ENCODE results near the gene ZDHHC21. TPM values are rescaled to one million over a fixed set of nuclear protein-coding genes. Genes with fewer than 3 reads are reported as not detected.

ZDHHC21 gene
- total and polyA plus RNA-seq, 2 of the 8 experiments (the other 6 are each of a cell fraction or from before 2014, with no cell fraction given) = 1.9 to 6.0 TPM

- no peak overlapping the region for H2AK5ac ChIP-seq (ENCODE audit: low read depth, low read length)
- FAIRE-seq (no peak), DNase-seq (ENCODE audit: low read depth in 1 of 2, low spot score in 2 of 2) (no peak)
- H3K9me3 ChIP-seq (ENCODE audit: insufficient read depth in 2 of 2, low read depth in 1 of 2, low read length in 1 of 2) = no peaks in the 10 kb centered on the region
- no peak overlapping the region for H3K4ac ChIP-seq (replicated peaks; ENCODE audit: insufficient read length, low read depth, low read length)
- CTCF ChIA-PET (ENCODE audit: partially characterized antibody) = interaction anchor here (0.6 to 1.4 kb wide), 3 partner anchors 10 to 527 kb away, joined by 3 read pairs; no protein-coding TSS in a partner anchor
- no peak overlapping the region for H2AFZ ChIP-seq (ENCODE audit: low read length)
- POLR2A ChIA-PET (ENCODE audit: partially characterized antibody) = no interaction called here
- H2BK20ac ChIP-seq (ENCODE audit: low read length) = no peak overlapping the region
- no peak overlapping the region for H3K9ac ChIP-seq (replicated peaks in 1 of 4; ENCODE audit: extremely low read depth in 1 of 4, low read depth in 3 of 4, low read length in 3 of 4)
- no peak overlapping the region for H3K4me3 ChIP-seq (ENCODE audit: extremely low read depth in 1 of 4, insufficient read depth in 2 of 4, low read depth in 3 of 4, low read length in 4 of 4)
- no peak overlapping the region for H3K4me2 ChIP-seq (ENCODE audit: insufficient read depth in 1 of 2, low read depth in 2 of 2, low read length in 2 of 2)
- no peak overlapping the region for H4K91ac ChIP-seq (replicated peaks; ENCODE audit: insufficient read length, low read length)
- H3K27ac ChIP-seq (ENCODE audit: low read depth, low read length) = no peak overlapping the region
- no peaks in the 10 kb centered on the region for H3K4me1 ChIP-seq (replicated peaks in 1 of 4; ENCODE audit: control insufficient read depth in 3 of 4, insufficient read depth in 4 of 4, low read length in 3 of 4)
- 81% methylated on average over 1 of the region's 1 CpG; no CpG with 5 or more reads in 1 of the 2 experiments for WGBS, 2 experiments (ENCODE audit: extremely low coverage in 1 of 2, insufficient coverage in 1 of 2, insufficient read length in 1 of 2, insufficient replicate concordance in 2 of 2, low coverage in 1 of 2, low lambda C conversion rate in 2 of 2, missing lambda C conversion rate in 1 of 2)
- H2BK15ac ChIP-seq (ENCODE audit: low read length) = no peak overlapping the region
- H4K5ac ChIP-seq (ENCODE audit: insufficient read length, low read depth, low read length) = no peak overlapping the region
- H3K79me1 ChIP-seq (ENCODE audit: low read depth, low read length) = no peaks in the 10 kb centered on the region
- no peak overlapping the region for H3K14ac ChIP-seq (ENCODE audit: insufficient read length)
- H2BK120ac ChIP-seq (replicated peaks; ENCODE audit: low read depth, low read length) = no peak overlapping the region
- H3K23me2 ChIP-seq (ENCODE audit: low read depth, low read length) = peaks cover 1% of the 10 kb centered on the region; the same call in 1 of the 2 replicates
- H3K23ac ChIP-seq (ENCODE audit: insufficient read length) = no peak overlapping the region
- no peak overlapping the region for H3K56ac ChIP-seq (replicated peaks; ENCODE audit: insufficient read length, low read depth, low read length)
- no peak overlapping the region for H4K8ac ChIP-seq (ENCODE audit: extremely low read depth, insufficient read depth, low read length)
- H3K36me3 ChIP-seq (ENCODE audit: control insufficient read depth in 2 of 4, insufficient read depth in 4 of 4, low read length in 3 of 4) = no peaks in the 10 kb centered on the region
- H3K79me2 ChIP-seq (ENCODE audit: control insufficient read depth in 1 of 2, insufficient read depth in 2 of 2, low read length in 2 of 2) = no peaks in the 10 kb centered on the region
- no peak overlapping the region for H2BK5ac ChIP-seq (ENCODE audit: low read depth, low read length)
- no peaks in the 10 kb centered on the region for H4K20me1 ChIP-seq (replicated peaks in 1 of 2; ENCODE audit: control insufficient read depth in 1 of 2, insufficient read depth in 2 of 2, low read length in 2 of 2)
- no peaks in the 10 kb centered on the region for H3K27me3 ChIP-seq (replicated peaks in 1 of 4; ENCODE audit: control insufficient read depth in 3 of 4, extremely low read depth in 1 of 4, insufficient read depth in 3 of 4, low read length in 3 of 4)
- H3K18ac ChIP-seq (ENCODE audit: extremely low read depth, low read length) = no peak overlapping the region
- no peak overlapping the region for H2BK12ac ChIP-seq (ENCODE audit: low read depth, low read length)
- no peak for TF ChIP-seq SP2 (IDR thresholded peaks at IDR 0.05; ENCODE audit: low read length)
- TF ChIP-seq TCF12 (IDR thresholded peaks at IDR 0.05; ENCODE audit: low read depth, low read length) = no peak
- no peak for TF ChIP-seq KDM5A (IDR thresholded peaks at IDR 0.05; ENCODE audit: low read length)
- TF ChIP-seq RAD21 (IDR thresholded peaks at IDR 0.05 in 1 of 2, conservative IDR thresholded peaks at IDR 0.05 in 1 of 2; ENCODE audit: low read depth in 2 of 2, low read length in 2 of 2) = no peak
- TF ChIP-seq SUZ12 (IDR thresholded peaks at IDR 0.05; ENCODE audit: low read length) = no peak
- no peak for TF ChIP-seq CBX8 (IDR thresholded peaks at IDR 0.05; ENCODE audit: borderline replicate concordance, low read depth, low read length)
- no peak for TF ChIP-seq POLR2A (IDR thresholded peaks at IDR 0.05; ENCODE audit: control extremely low read depth in 1 of 2, low read depth in 2 of 2, low read length in 2 of 2)
- no peak for TF ChIP-seq TAF7 (optimal IDR thresholded peaks at IDR 0.05; ENCODE audit: borderline replicate concordance, low read depth, low read length)
- TF ChIP-seq E2F6 (IDR thresholded peaks at IDR 0.05) = no peak
- TF ChIP-seq EZH2 (IDR thresholded peaks at IDR 0.05; ENCODE audit: low read depth, low read length, severe bottlenecking) = no peak
- TF ChIP-seq CEBPB (IDR thresholded peaks at IDR 0.05; ENCODE audit: low read depth, low read length) = no peak
- no peak for TF ChIP-seq RNF2 (IDR thresholded peaks at IDR 0.05; ENCODE audit: borderline replicate concordance, low read depth, low read length, missing control alignments, poor library complexity, severe bottlenecking)
- no peak for TF ChIP-seq FOSL1 (IDR thresholded peaks at IDR 0.05; ENCODE audit: insufficient read depth, low read depth, low read length)
- TF ChIP-seq JUN (IDR thresholded peaks at IDR 0.05; ENCODE audit: low read depth, low read length) = no peak
Measured at GRCh38 chr9:14640967-14641366, 52.3 kb downstream of the ZDHHC21 start.
